Measurements from ENCODE around the gene KLK3. TPM values are rescaled to one million over a fixed set of nuclear protein-coding genes. Genes with fewer than 3 reads are reported as not detected.

The KLK3 gene
- total and polyA plus RNA-seq, 2 of the 13 experiments (the other 11 are each of a cell fraction or from before 2014, with no cell fraction given): not detected

- Histone ChIP-seq H4K20me1 (ENCODE audit: insufficient read depth, low read length) (no peaks in the 10 kb centered on the region), H3K4me1 (ENCODE audit: insufficient read depth, low read length) (no peaks in the 10 kb centered on the region), H3K27me3 (ENCODE audit: control insufficient read depth in 1 of 2, insufficient read depth in 2 of 2, low read length in 2 of 2) (peaks cover 3 to 18% of the 10 kb centered on the region in 2 experiments; a peak in 4 of 5 replicates), H3K27ac (ENCODE audit: extremely low read length, insufficient read depth, low read length) (no peak overlapping the region), H3K9ac (ENCODE audit: insufficient read depth, low read depth, low read length) (no peak overlapping the region), H3K9me3 (ENCODE audit: low read length) (no peaks in the 10 kb centered on the region), H3K36me3 (replicated peaks in 1 of 2; ENCODE audit: control insufficient read depth in 1 of 2, insufficient read depth in 2 of 2, low read length in 2 of 2) (no peaks in the 10 kb centered on the region), H3K4me2 (ENCODE audit: low read depth, low read length) (no peak overlapping the region), H3K79me2 (ENCODE audit: insufficient read depth, low read length) (no peaks in the 10 kb centered on the region), H3K4me3 (replicated peaks in 1 of 3; ENCODE audit: insufficient read depth in 1 of 3, low read depth in 2 of 3, low read length in 3 of 3) (no peak overlapping the region), H2AFZ (ENCODE audit: low read length) (no peak overlapping the region)
- ATAC-seq (no peak), FAIRE-seq (no peak), DNase-seq (ENCODE audit: low spot score) (no peak)
- TF ChIP-seq CHCHD3 (CRISPR knock-in tag; IDR thresholded peaks at IDR 0.05): no peak
- no peak for TF ChIP-seq ZNF143 (CRISPR knock-in tag; IDR thresholded peaks at IDR 0.05)
- TF ChIP-seq ZBTB4 (CRISPR knock-in tag; IDR thresholded peaks at IDR 0.05; ENCODE audit: borderline replicate concordance): no peak
- TF ChIP-seq ZNF513 (CRISPR knock-in tag; conservative IDR thresholded peaks at IDR 0.05): no peak
- TF ChIP-seq GABPA (IDR thresholded peaks at IDR 0.05; ENCODE audit: low read depth, low read length): no peak
- TF ChIP-seq GABPA (CRISPR knock-in tag; IDR thresholded peaks at IDR 0.05; ENCODE audit: low read depth): no peak
- TF ChIP-seq, protein P1, sequence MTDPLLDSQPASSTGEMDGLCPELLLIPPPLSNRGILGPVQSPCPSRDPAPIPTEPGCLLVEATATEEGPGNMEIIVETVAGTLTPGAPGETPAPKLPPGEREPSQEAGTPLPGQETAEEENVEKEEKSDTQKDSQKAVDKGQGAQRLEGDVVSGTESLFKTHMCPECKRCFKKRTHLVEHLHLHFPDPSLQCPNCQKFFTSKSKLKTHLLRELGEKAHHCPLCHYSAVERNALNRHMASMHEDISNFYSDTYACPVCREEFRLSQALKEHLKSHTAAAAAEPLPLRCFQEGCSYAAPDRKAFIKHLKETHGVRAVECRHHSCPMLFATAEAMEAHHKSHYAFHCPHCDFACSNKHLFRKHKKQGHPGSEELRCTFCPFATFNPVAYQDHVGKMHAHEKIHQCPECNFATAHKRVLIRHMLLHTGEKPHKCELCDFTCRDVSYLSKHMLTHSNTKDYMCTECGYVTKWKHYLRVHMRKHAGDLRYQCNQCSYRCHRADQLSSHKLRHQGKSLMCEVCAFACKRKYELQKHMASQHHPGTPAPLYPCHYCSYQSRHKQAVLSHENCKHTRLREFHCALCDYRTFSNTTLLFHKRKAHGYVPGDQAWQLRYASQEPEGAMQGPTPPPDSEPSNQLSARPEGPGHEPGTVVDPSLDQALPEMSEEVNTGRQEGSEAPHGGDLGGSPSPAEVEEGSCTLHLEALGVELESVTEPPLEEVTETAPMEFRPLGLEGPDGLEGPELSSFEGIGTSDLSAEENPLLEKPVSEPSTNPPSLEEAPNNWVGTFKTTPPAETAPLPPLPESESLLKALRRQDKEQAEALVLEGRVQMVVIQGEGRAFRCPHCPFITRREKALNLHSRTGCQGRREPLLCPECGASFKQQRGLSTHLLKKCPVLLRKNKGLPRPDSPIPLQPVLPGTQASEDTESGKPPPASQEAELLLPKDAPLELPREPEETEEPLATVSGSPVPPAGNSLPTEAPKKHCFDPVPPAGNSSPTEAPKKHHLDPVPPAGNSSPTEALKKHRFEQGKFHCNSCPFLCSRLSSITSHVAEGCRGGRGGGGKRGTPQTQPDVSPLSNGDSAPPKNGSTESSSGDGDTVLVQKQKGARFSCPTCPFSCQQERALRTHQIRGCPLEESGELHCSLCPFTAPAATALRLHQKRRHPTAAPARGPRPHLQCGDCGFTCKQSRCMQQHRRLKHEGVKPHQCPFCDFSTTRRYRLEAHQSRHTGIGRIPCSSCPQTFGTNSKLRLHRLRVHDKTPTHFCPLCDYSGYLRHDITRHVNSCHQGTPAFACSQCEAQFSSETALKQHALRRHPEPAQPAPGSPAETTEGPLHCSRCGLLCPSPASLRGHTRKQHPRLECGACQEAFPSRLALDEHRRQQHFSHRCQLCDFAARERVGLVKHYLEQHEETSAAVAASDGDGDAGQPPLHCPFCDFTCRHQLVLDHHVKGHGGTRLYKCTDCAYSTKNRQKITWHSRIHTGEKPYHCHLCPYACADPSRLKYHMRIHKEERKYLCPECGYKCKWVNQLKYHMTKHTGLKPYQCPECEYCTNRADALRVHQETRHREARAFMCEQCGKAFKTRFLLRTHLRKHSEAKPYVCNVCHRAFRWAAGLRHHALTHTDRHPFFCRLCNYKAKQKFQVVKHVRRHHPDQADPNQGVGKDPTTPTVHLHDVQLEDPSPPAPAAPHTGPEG (CRISPR knock-in tag; IDR thresholded peaks at IDR 0.05): no peak
- no peak for TF ChIP-seq NBN (conservative IDR thresholded peaks at IDR 0.05)
- no peak for TF ChIP-seq ZNF441 (CRISPR knock-in tag; IDR thresholded peaks at IDR 0.05; ENCODE audit: borderline replicate concordance)
- no peak for TF ChIP-seq ZNF878 (CRISPR knock-in tag; IDR thresholded peaks at IDR 0.05)
- no peak for TF ChIP-seq GLI4 (CRISPR knock-in tag; IDR thresholded peaks at IDR 0.05; ENCODE audit: borderline replicate concordance)
- TF ChIP-seq MEIS2 (CRISPR knock-in tag; IDR thresholded peaks at IDR 0.05): no peak
- TF ChIP-seq NFRKB (IDR thresholded peaks at IDR 0.05): no peak
- TF ChIP-seq NAIF1 (CRISPR knock-in tag; IDR thresholded peaks at IDR 0.05; ENCODE audit: borderline replicate concordance): no peak
- CTCF ChIA-PET (ENCODE audit: low intra/inter-chr PET ratio, low total read pairs): no interaction called here
- 12% methylated on average over 4 of the region's 4 CpGs for WGBS (ENCODE audit: low lambda C conversion rate)
- intact Hi-C loops (cut with micrococcal nuclease; ENCODE audit: unreplicated experiment): no loop called here
- POLR2A ChIA-PET: no interaction called here
- BruUV-seq (replicated peaks): no TSS peak
- in situ Hi-C loops (cut with HindIII; ENCODE audit: extremely low pct_ligation_motif_present, low pct_unique_long_range_greater_than_20kb): no loop called here
Measured at GRCh38 chr19:50869479-50869878, 14.8 kb downstream of the KLK3 start.

Measured in HepG2 (cell line).